Measurements from ENCODE around the gene ASTN2. TPM values are rescaled to one million over a fixed set of nuclear protein-coding genes. Genes with fewer than 3 reads are reported as not detected.

Gene ASTN2
- total and polyA plus RNA-seq, 4 donors = 0.57 to 2.9 (median 1.4) TPM

- Histone ChIP-seq H3K27ac (ENCODE audit: low read depth in 1 of 2, low read length in 2 of 2) (no peak overlapping the region), H3K4me1 (ENCODE audit: control insufficient read depth in 4 of 4, insufficient read depth in 4 of 4, low read length in 3 of 4) (no peaks in the 10 kb centered on the region), H3K27me3 (ENCODE audit: control insufficient read depth in 4 of 4, insufficient read depth in 4 of 4, low read length in 3 of 4) (peaks cover 0 to 7% (median 0%) of the 10 kb centered on the region in 4 donors), H3K9ac (ENCODE audit: low read depth in 1 of 2, low read length in 2 of 2) (no peak overlapping the region), H3K9me3 (ENCODE audit: control insufficient read depth in 4 of 4, low read length in 3 of 4) (no peaks in the 10 kb centered on the region), H3K36me3 (ENCODE audit: control insufficient read depth in 4 of 4, insufficient read depth in 3 of 4, low read depth in 1 of 4, low read length in 3 of 4) (no peaks in the 10 kb centered on the region), H3K4me3 (ENCODE audit: low read depth in 1 of 3, low read length in 3 of 3) (no peak overlapping the region)
- no peak for TF ChIP-seq FOXA2 (IDR thresholded peaks at IDR 0.05)
- no peak for TF ChIP-seq HNF4A (conservative IDR thresholded peaks at IDR 0.05)
- WGBS = 64% methylated on average over 3 of the region's 3 CpGs
- DNase-seq (ENCODE audit: low spot score) = no peak
These were observed 487.1 kb downstream of the ASTN2 start for GRCh38 chr9:116927726-116928125.

- Histone ChIP-seq H3K9me3 (ENCODE audit: control insufficient read depth in 4 of 4, low read length in 3 of 4) (no peaks in the 10 kb centered on the region), H3K9ac (ENCODE audit: low read depth in 1 of 2, low read length in 2 of 2) (no peak overlapping the region), H3K4me1 (ENCODE audit: control insufficient read depth in 4 of 4, insufficient read depth in 4 of 4, low read length in 3 of 4) (no peaks in the 10 kb centered on the region), H3K27ac (ENCODE audit: low read depth in 1 of 2, low read length in 2 of 2) (no peak overlapping the region), H3K4me3 (ENCODE audit: low read depth in 1 of 3, low read length in 3 of 3) (no peak overlapping the region), H3K36me3 (ENCODE audit: control insufficient read depth in 4 of 4, insufficient read depth in 3 of 4, low read depth in 1 of 4, low read length in 3 of 4) (no peaks in the 10 kb centered on the region), H3K27me3 (ENCODE audit: control insufficient read depth in 4 of 4, insufficient read depth in 4 of 4, low read length in 3 of 4) (peaks cover 0 to 7% (median 0%) of the 10 kb centered on the region in 4 donors)
- DNase-seq (ENCODE audit: low spot score) = no peak
- no peak for TF ChIP-seq HNF4A (conservative IDR thresholded peaks at IDR 0.05)
- TF ChIP-seq YY1 (IDR thresholded peaks at IDR 0.05) = no peak
- TF ChIP-seq, protein P1, sequence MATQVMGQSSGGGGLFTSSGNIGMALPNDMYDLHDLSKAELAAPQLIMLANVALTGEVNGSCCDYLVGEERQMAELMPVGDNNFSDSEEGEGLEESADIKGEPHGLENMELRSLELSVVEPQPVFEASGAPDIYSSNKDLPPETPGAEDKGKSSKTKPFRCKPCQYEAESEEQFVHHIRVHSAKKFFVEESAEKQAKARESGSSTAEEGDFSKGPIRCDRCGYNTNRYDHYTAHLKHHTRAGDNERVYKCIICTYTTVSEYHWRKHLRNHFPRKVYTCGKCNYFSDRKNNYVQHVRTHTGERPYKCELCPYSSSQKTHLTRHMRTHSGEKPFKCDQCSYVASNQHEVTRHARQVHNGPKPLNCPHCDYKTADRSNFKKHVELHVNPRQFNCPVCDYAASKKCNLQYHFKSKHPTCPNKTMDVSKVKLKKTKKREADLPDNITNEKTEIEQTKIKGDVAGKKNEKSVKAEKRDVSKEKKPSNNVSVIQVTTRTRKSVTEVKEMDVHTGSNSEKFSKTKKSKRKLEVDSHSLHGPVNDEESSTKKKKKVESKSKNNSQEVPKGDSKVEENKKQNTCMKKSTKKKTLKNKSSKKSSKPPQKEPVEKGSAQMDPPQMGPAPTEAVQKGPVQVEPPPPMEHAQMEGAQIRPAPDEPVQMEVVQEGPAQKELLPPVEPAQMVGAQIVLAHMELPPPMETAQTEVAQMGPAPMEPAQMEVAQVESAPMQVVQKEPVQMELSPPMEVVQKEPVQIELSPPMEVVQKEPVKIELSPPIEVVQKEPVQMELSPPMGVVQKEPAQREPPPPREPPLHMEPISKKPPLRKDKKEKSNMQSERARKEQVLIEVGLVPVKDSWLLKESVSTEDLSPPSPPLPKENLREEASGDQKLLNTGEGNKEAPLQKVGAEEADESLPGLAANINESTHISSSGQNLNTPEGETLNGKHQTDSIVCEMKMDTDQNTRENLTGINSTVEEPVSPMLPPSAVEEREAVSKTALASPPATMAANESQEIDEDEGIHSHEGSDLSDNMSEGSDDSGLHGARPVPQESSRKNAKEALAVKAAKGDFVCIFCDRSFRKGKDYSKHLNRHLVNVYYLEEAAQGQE (IDR thresholded peaks at IDR 0.05) = no peak
- TF ChIP-seq FOXA1 (IDR thresholded peaks at IDR 0.05) = no peak
- no peak for TF ChIP-seq FOXA2 (IDR thresholded peaks at IDR 0.05)
- no peak for TF ChIP-seq SP1 (IDR thresholded peaks at IDR 0.05)
- no peak for TF ChIP-seq HNF4G (IDR thresholded peaks at IDR 0.05)
- TF ChIP-seq JUND (IDR thresholded peaks at IDR 0.05) = no peak
- TF ChIP-seq MAX (IDR thresholded peaks at IDR 0.05) = no peak
- TF ChIP-seq NR2F2 (IDR thresholded peaks at IDR 0.05) = no peak
- TF ChIP-seq, protein P2, sequence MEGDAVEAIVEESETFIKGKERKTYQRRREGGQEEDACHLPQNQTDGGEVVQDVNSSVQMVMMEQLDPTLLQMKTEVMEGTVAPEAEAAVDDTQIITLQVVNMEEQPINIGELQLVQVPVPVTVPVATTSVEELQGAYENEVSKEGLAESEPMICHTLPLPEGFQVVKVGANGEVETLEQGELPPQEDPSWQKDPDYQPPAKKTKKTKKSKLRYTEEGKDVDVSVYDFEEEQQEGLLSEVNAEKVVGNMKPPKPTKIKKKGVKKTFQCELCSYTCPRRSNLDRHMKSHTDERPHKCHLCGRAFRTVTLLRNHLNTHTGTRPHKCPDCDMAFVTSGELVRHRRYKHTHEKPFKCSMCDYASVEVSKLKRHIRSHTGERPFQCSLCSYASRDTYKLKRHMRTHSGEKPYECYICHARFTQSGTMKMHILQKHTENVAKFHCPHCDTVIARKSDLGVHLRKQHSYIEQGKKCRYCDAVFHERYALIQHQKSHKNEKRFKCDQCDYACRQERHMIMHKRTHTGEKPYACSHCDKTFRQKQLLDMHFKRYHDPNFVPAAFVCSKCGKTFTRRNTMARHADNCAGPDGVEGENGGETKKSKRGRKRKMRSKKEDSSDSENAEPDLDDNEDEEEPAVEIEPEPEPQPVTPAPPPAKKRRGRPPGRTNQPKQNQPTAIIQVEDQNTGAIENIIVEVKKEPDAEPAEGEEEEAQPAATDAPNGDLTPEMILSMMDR (IDR thresholded peaks at IDR 0.05; ENCODE audit: low read depth, low read length, missing input control) = no peak
- TF ChIP-seq, protein P3, sequence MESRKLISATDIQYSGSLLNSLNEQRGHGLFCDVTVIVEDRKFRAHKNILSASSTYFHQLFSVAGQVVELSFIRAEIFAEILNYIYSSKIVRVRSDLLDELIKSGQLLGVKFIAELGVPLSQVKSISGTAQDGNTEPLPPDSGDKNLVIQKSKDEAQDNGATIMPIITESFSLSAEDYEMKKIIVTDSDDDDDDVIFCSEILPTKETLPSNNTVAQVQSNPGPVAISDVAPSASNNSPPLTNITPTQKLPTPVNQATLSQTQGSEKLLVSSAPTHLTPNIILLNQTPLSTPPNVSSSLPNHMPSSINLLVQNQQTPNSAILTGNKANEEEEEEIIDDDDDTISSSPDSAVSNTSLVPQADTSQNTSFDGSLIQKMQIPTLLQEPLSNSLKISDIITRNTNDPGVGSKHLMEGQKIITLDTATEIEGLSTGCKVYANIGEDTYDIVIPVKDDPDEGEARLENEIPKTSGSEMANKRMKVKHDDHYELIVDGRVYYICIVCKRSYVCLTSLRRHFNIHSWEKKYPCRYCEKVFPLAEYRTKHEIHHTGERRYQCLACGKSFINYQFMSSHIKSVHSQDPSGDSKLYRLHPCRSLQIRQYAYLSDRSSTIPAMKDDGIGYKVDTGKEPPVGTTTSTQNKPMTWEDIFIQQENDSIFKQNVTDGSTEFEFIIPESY (IDR thresholded peaks at IDR 0.05) = no peak
- no peak for TF ChIP-seq ATF3 (IDR thresholded peaks at IDR 0.05)
- no peak for TF ChIP-seq RXRA (IDR thresholded peaks at IDR 0.05)
- TF ChIP-seq TAF1 (conservative IDR thresholded peaks at IDR 0.05) = no peak
- no peak for TF ChIP-seq GABPA (IDR thresholded peaks at IDR 0.05 in 1 of 2, conservative IDR thresholded peaks at IDR 0.05 in 1 of 2)
- TF ChIP-seq EGR1 (IDR thresholded peaks at IDR 0.05; ENCODE audit: low read depth in 2 of 2) = no peak
- no peak for TF ChIP-seq RAD21 (IDR thresholded peaks at IDR 0.05)
These were observed 489.7 kb downstream of the ASTN2 start for GRCh38 chr9:116925121-116925520.

Measured in liver (tissue), 9 donors.